AG08395 (cell line): ENCODE measurements around the gene FAM83E.
"Not testable (repeated sequence)": the region's sequence is repeated elsewhere in the genome, so short reads cannot be mapped to it uniquely, and the experiment has no call there.

Source experiments
- DNase-seq: peaks from one replicate; pipeline ENCODE4 v3.0.0; 2012; ENCODE audit warnings: mixed read lengths, low spot score

Gene FAM83E

DNA sequence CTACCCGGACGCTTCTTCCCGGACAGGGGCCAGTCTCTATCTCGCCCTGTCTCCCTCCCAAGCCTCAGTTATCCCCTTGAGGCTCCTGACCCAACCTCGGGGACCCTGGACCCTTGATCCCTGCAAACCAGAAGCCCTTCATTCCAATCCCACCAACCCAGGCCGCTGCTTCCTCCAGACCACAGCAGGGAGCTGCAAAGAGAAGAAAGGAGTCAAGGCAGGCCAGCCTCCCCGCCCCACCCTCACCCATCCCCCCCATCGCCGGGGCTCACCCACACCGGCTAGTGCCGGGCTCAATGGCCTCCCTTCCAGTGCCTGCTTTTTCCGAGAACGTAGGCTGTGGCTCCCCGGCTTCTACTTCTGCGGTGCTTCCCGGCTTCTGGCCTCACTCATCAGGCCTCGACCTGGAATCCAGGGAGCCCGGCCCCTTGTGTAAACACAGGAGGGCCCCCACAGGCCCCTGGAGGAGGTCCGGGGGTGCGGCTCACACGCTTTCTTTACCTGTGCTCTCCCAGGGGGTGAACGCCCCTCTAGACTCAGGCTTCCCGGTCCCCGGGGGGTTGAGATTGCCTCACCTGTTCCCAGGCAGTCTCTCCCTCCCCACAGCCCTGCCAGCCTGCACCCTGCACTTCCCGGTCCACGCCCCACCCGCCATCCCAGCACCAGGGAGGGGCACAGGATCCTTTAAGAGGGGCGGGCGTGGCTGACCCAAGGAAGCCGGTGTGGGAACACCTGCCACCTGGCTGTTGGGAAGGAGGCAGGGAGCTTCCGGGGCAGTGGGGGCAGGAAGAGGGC lies at the start of gene FAM83E:
TSS of gene FAM83E (minus strand) at position 641 of the 795 bp plus-strand sequence. CDS start 1,704 bp downstream, outside the sequence.
- no peak for DNase-seq

DNA sequence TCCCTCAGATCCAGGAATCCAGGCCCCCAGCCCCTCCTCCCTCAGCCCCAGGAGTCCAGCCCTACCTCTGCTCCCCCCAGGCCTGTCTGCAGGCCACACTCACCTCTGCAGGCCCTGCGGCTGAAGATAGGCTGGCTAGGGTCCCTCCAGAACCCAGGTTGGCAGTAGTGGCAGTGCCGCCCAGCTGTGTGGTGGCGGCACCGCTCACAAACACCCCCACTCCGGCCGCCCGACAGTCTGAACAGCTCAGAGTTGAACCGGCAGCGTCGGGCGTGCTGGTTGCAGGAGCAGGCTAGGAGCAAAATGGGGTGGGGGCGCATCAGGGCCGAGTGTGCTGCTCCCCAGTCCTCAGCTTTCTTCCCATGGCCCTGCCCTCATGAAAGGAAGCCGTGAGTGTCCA lies 49.6 kb upstream of the FAM83E start:
- no peak for DNase-seq

DNA sequence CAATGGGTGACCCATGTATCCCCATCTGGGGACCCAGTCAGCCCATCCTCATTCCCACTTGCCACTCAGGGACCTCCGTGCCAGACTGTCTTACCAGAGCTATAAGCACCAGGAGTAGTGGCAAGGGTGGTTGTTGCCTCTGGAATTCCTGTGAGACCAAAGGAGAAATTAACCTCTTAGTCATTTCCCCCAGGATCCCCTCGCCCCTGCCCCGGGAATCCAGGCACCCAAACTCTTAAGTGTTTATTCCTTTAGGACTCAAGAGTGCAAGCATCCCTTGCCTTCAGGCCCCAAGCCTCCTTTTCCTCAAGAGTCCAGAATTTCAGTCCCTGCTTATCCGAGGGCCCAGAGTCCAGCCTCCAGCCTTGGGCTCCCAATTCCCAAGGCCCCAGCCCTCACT lies 48.8 kb upstream of the FAM83E start:
- DNase-seq: no peak

DNA sequence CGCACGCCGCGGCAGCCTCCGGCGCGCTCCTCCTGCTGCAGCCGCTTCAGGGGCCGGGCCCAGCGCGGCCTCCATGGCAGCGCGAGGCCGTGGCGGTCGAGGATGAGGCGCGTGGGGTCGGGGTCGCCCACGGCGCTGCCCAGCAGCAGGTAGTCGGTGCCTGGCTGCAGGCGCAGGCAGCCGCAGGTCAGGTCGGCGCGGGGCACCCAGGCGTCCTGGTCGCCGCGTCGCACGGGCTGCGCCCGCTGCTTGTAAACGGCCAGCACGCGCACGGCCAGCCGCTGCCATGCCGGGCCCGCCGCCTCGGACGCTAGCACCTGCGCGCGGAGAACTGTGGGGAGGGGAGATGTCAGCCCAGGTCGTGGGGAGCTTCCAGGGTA lies 46.8 kb upstream of the FAM83E start:
- DNase-seq: no peak

DNA sequence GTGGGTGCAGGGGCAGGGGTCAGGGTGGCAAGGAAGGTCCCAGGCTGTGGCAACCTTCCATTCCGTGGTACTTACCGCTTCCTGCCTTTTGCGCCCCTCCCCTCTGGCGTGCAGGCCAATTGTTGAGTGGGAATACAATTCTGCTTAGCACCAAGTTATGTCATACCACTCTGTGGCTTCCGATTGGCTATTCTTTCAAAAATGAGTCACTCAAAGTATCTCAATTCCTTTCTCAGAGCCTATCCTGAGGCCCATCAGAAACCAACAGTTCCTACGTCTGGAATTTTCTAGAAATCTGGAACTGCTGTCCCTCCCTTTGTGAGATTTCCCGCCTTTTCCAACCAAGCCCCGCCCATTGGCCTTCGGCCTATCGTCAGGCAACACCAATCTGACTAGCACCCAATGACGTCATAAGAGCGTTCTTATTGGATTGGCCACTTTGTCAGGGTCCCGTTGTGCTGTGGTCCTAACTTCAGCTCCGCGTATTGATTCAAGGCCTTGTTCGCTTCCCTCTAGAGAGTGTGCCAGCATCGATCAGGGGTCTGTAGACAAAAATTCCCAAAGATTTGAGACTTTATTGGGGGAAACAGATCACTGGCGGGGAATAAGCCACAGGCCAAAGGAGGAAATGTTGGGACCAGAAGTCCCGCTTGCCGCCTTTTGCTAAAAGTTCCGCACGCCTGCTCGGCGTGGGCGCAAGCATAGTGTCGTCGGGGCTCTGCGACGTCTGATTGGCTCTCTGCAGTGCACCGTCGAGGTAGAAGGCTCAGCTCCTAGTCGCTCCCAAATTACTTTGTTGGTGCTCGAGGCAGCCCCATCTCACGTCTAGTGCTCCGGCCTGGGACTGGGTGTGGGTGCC lies 46.2 kb upstream of the FAM83E start:
- peak; percentile 94 for DNase-seq

DNA sequence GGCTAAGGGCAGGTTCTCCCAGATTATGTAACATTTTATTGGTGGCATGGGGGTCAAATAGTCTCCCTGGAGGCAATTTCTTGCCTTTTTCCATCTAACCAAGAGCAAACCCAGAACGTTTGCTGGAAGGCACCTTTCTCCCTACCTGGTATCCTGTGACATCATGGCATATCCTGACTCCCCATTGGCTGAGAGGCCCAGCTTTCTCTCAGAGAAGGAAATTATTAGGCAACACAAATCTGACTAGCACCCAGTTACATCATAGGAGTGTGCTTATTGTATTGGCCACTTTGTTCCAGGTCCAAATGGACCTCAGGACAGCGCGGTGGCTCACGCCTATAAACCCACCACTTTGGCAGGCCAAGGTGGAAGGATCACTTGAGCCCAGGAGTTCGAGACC lies 44.9 kb upstream of the FAM83E start:
- no peak for DNase-seq

DNA sequence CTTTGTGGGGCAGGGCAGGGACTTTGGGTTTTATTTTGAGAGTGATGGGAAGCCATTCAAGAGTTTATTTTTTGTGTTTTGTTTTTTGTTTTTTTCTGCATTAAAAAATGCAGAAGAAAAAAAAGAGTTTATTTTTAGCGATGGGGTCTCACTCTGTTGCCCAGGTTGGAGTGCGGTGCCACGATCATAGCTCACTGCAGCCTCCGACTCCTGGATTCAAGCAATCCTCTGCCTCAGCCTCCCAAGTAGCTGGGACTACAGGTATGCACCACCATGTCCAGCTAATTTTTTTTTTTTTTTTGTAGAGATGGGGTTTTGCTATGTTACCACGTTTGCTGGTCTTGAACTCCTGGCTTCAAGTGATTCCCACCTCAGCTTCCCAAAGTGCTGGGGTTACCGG lies 43.6 kb upstream of the FAM83E start:
- no peak for DNase-seq

DNA sequence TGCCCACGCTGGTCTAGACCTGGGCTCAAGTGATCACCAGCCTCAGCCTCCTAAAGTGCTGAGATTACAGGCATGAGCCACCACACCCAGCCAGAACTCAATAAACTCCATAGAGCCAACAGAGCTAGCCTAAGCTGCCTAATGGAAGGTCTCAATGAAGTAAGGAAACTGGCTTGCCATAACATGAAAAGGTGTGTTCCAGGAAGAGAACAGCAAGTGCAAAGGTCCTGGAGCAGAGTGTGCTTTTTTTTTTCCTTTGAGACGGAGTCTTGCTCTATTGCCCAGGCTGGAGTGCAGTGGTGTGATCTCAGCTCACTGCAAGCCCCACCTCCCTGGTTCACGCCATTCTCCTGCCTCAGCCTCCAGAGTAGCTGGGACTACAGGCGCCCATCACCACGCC lies 43.0 kb upstream of the FAM83E start:
- not testable (repeated sequence) for DNase-seq

DNA sequence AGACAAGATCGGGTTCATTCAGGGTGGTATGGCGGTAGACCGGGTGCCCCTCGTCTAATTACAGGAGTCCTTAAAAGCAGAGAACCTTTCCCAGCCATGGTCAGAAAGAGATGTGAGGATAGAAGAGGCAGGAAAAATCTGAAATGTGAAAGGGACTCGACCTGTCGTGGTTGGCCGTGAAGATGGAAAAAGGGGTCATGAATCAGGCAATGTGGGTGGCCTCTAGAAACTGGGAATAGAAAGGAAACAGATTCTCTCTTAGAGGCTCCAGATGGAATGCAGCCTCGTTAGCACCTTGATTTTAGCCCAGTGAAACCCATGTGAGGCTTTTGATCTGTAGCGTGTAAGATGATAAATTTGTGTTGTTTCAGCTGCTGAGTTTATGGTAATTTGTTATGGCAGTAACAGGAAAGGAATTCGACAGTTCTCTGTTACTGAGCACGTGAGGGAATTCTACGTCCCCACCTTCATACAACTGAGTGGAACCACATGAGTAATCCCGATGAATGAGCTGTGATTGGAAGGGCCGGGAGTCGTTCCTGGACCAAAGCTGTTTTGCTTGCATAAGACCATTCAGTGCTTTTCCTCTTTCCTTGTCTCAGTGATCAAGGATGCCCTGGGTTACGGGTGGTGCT lies 42.1 kb upstream of the FAM83E start:
- DNase-seq: peak; percentile 93

DNA sequence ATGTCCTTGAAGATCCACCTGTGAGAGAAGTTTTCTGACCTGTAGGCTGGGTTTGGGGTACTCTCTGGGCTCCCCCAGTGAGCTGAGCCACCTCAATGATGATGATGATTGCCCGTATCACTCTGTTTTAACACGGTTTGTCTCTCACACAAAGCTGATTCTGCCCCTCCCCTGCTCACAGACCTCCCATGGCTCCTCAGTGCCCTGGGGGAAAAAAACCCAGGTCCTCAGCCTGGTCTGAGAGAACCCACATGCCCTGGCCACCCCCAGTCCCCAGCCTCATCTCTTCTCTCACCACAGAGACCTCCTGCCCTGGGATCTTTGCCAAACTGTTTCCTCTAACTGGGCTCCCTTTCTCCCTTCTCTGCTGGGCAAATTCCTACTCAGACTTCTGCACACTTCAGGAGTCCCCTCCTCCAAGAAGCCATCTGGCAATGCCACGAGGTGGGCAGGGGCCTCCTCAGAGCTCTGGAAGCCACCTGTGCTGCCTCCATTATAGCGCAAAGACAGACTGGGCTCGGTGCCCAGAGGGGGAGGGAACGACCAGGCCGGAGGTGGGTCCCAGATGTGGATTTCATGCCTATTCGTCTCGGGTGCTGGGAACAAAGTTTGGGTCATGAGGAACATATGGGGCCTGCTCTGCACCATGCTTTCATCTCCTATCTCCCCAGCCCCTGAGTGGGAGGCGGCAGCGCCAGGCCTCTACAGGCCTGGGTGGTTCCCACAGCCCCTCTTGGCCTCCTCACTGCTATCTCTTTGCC lies 39.6 kb upstream of the FAM83E start:
- no peak for DNase-seq

DNA sequence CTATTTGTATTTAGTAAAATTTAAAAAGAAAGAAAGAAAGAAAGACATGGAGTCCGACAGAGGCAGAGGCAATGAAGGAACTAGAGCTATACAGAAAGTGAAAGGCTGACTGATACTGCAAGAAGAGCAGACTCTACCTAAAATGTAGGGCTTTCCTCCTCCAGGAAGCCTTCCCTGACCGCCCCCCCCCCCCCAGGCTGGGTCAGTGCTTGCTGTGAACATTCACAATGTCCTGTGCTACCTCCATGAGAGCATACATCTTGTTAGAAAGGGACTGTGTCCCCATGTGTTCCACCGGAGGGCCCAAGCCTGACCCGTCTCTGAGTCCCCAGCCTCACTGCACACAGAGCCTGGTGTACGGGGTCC lies 36.8 kb upstream of the FAM83E start:
- DNase-seq: no peak

DNA sequence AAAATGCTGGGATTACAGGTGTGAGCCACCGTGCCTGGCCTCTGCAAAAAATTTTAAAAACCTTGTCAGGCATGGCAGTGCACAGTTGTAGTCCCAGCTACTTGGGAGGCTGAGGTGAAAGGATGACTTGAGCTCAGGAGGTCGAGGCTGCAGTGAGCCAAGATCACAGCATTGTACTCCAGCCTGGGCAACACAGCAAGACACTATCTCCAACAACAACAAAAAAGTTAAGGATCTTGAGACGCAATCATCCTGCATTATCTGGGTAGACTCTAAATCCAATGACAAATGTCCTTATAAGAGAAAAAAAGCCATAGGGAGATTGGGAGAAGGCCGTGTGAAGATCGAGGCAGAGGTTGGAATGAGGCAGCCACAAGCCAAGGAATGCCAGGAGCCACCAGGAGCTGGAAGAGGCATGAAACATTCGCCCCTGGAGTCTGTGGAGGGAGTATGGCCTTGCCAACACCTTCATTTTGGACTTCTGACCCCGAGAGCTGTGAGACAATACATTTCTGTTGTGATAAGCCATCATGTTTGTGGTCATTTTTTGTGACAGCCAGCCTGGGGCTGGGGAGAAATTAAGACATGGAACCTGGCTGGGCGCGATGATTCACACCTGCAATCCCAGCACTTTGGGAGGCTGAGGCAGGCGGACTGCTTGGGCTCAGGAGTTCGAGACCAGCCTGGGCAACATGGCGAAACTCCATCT lies 36.3 kb upstream of the FAM83E start:
- DNase-seq: no peak

DNA sequence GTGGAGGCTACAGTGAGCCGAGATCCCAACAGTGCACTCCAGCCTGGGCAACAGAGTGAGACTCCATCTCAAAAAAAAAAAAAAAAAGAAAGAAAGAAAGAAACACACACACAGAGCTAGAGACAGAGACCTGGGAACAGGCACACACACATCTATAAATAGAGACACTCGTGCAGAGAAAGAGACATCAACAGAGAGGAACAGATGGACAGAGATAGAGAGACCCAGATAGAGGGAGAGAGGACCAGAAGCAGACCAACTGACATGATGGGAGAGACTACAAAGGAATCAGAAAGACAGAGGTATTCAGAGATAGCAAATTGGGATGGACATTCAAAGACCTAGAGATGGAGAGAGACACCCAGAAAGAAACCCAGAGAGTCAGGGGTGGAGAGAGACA lies 33.3 kb upstream of the FAM83E start:
- no peak for DNase-seq

DNA sequence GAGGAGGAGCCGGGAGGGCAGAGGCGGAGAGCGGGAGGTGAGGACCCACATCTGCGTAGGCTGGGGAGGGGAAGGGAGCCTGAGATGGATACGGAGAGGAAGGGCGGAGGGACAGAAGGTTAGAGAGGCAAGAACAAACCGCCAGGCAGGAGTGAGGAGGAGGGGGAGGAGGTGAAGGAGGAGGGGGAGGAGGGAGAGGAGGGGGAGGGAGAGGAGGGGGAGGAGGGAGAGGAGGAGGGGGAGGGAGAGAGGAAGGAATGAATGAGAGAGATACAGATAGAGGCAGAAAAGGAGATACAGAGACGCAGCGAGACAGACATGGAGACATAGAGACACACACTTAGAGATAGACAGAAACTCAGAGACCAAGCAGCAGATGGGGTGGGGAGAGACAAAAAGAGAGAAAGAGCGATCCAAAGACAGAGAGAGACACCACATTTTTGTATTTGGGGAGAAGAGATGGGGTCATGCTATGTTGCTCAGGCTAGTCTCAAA lies 31.9 kb upstream of the FAM83E start:
- DNase-seq: no peak

DNA sequence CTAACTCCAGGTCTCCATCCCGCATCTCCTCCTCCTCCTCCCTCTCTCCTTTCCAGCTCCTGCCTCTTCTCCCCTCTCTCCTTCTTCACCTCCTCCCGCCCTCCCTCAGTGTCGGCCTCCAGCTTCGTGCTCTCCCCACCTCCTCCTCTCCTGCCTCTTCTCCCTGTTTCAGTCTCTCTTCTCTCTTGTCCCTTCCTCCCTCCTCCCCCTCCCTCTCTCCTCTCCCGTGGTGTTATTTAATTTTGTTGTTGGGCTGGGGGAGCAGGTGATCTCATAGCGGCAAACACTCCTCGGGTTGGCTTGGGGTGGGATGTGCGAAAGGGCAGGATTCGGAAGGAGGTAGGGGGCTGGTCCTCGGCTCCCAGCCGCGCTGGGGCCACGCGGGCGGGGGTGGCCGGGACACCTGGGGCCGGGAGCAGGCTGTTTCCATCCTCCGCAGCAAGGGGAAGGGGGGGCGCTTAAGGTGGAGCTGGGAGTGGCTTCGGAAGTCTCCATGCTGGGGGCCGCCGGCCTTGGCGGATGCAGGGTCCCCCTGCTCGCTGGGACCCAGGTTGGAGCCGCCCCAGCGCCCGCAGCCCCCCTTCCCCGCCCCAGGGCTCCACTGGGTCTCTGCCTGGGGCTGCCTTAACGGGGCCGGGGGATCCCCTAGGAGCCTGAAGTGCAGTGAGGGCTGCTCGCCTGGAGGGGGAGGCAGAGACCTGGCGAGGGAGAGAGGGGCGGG lies 31.3 kb upstream of the FAM83E start, which contains the start of gene CA11:
TSS of gene CA11 (minus strand) at position 187 of the 721 bp plus-strand sequence. CDS start 555 bp downstream, outside the sequence.
- DNase-seq: peak; percentile 88

DNA sequence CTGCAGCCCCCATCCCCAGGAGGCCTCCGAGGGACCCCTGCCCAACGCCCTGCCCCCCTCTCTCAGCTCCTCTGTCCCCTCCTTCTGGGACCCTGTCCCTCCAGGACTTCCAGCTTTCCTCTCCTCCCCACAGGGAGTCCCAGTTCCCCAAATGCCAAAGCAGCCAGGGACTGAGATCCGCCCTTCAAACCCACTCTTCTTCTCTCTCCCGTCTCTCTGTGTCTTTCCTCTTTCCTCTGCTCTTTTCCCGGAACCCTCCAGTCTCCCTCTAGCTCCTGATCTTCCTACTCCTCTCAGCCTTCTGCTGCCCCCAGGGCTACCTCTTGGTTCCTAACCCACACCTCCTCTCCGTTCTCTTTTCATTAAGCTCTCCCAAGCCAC lies 30.7 kb upstream of the FAM83E start:
- DNase-seq: no peak

DNA sequence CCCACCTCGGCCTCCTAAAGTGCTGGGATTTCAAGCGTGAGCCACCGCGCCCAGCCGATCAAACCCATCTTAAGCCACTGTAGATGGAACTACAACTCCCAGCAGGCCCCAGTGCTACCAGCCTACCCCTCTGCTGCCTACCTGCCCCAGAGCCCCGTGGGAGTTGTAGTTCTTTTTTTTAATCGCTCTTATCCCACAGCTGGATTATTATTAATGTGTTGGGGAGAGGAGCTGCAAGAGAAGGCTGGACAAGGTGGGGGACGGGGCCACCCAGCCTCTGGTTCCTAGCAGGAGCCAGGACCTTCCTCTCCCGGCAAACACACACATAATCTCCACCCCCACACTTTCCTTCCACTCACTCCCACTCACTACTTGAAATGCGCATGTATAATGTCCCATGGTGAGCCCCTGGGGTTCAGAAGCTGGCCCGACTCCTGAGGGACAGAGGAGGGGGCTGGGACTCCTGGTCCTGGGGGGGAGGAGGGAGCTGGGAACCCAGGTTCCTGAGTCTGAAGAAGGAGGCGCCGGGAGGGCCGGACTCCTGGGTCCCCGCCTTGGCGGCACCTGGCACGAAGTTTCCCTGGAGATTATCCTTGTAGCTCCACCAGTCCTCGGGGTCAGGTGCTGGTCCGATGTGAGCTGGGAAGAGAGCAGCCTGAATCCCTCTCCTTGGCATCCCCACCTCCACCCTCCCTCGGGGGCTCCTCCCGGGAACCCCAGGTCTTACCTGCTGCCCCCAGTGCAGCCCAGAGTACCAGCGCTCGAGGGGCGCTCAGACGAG lies 30.2 kb upstream of the FAM83E start:
- peak; percentile 63 for DNase-seq

DNA sequence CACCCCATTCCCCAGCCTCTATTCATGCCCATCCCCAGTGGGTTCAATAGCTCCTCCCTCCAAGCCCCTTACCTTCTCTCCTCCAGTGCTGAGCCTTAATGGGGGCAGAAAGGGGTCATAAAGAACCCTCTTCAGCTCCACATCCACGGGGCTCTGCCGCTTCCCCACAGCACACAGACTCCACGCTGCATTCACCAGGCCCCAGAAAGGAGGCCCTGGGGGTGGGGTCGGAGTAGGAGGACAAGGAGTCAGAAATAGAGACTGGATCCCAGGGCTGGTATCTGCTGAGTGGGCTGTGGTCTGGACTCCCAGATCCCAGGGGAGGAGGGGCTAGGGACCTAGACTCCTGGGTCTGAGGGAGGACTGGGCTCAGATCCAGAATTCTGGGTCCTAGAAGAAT lies 29.5 kb upstream of the FAM83E start:
- no peak for DNase-seq

DNA sequence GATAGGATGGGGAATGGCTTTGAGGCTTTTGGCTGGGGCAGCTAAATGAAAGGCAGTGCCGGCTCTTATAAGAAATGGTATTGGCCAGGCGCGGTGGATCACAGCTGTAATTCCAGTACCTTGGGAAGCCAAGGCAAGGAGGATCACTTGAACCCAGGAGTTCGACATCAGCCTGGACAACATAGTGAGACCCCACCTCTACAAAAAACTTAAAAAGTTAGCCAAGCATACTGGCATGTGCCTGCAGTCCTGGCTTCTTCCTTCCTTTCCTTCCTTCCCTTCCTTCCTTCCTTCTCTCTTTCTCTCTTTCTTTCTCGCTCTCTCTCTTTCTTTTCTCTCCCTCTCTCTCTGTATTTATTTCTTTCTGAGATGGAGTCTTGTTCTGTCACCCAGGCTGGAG lies 28.0 kb upstream of the FAM83E start:
- DNase-seq: no peak

DNA sequence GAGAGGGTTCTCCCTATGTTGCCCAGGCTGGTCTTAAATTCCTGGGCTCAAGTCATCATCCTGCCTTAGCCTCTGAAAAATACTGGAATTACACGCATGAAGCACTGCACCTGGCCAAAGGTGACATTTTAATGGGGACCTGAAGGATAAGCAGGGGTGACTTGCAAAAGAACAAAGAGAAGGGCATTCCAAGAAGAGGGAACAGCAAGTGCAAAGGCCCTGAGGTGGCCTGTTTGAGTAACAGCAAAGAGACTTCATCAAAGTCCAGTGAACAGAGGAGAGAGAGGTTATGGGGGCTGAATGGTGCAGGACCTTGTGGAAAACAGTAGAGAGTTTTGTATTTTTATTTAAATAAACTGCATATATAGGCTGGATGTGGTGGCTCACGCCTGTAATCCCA lies 27.0 kb upstream of the FAM83E start:
- DNase-seq: no peak
